WTC11 (cell line): ENCODE results near the gene DSC2.

Source experiments
- CTCF ChIP-seq: fragments of 200-600 bp; IDR thresholded peaks from 2 replicates; pipeline ENCODE4 v1.8.0; 2022; ENCODE audit warnings: antibody characterized with exemption
- E2F5 ChIP-seq: sonication (generic); formaldehyde crosslinking; IDR thresholded peaks from 2 replicates; pipeline ENCODE4 v1.8.1; 2022; ENCODE audit warnings: mild to moderate bottlenecking, moderate library complexity, missing genetic modification reagents
- GABPB1 ChIP-seq: sonication (generic); formaldehyde crosslinking; IDR thresholded peaks from 2 replicates; pipeline ENCODE4 v1.8.1; 2023; ENCODE audit warnings: mild to moderate bottlenecking, missing genetic modification reagents
- IRF1 ChIP-seq: sonication (generic); formaldehyde crosslinking; IDR thresholded peaks from 2 replicates; pipeline ENCODE4 v1.8.0; 2023; ENCODE audit warnings: missing genetic modification reagents
- NR2C2 ChIP-seq: sonication (generic); formaldehyde crosslinking; IDR thresholded peaks from 2 replicates; pipeline ENCODE4 v1.8.0; 2022; ENCODE audit warnings: mild to moderate bottlenecking, missing genetic modification reagents
- USF2 ChIP-seq: sonication (generic); formaldehyde crosslinking; IDR thresholded peaks from 2 replicates; pipeline ENCODE4 v1.8.1; 2023; ENCODE audit warnings: mild to moderate bottlenecking, missing genetic modification reagents, moderate library complexity
- ZNF423 ChIP-seq: fragments of 250-450 bp; sonication (Bioruptor Pico); IDR thresholded peaks from 2 replicates; pipeline ENCODE4 v2.1.2; 2022; ENCODE audit warnings: mild to moderate bottlenecking, moderate library complexity

GRCh38 chr18:31143025-31143424, 40.8 kb upstream of the DSC2 start:
- TF ChIP-seq IRF1 (CRISPR knock-in tag): no peak
- no peak for TF ChIP-seq CTCF
- no peak for TF ChIP-seq NR2C2
- TF ChIP-seq E2F5 (CRISPR knock-in tag): no peak
- no peak for TF ChIP-seq USF2 (CRISPR knock-in tag)
- no peak for TF ChIP-seq GABPB1 (CRISPR knock-in tag)
- TF ChIP-seq ZNF423: no peak
